ENCODE data around the gene PATZ1.

GRCh38 chr22:31345331-31346254 is 553 bp downstream of the PATZ1 start:
- TF ChIP-seq CTCF (conservative IDR thresholded peaks at IDR 0.05; ENCODE audit: low read depth in 2 of 2) (peak; percentile 62 to 85), ETS1 (IDR thresholded peaks at IDR 0.05) (peak; percentile 20; the same call in 1 of the 2 replicates), REST (IDR thresholded peaks at IDR 0.05; ENCODE audit: unreplicated experiment) (no peak), CREB1 (CRISPR knock-in tag; IDR thresholded peaks at IDR 0.05; ENCODE audit: low read depth) (0 out of 2 replicates have a peak, but pooled peaks have one; percentile 40), EZH2 (IDR thresholded peaks at IDR 0.05; ENCODE audit: low read depth, unreplicated experiment) (no peak)

Data from GM23338 (cell line).